HG03342 (cell line): ENCODE results near the gene ADGRG3.

Experiments
- ATAC-seq: cut with Tn5 transposase; IDR thresholded peaks from one replicate; pipeline ENCODE4 v1.9.1; 2021; ENCODE audit warnings: mild to moderate bottlenecking, moderate library complexity; ENCODE audit not compliant: unreplicated experiment

ADGRG3 gene

DNA sequence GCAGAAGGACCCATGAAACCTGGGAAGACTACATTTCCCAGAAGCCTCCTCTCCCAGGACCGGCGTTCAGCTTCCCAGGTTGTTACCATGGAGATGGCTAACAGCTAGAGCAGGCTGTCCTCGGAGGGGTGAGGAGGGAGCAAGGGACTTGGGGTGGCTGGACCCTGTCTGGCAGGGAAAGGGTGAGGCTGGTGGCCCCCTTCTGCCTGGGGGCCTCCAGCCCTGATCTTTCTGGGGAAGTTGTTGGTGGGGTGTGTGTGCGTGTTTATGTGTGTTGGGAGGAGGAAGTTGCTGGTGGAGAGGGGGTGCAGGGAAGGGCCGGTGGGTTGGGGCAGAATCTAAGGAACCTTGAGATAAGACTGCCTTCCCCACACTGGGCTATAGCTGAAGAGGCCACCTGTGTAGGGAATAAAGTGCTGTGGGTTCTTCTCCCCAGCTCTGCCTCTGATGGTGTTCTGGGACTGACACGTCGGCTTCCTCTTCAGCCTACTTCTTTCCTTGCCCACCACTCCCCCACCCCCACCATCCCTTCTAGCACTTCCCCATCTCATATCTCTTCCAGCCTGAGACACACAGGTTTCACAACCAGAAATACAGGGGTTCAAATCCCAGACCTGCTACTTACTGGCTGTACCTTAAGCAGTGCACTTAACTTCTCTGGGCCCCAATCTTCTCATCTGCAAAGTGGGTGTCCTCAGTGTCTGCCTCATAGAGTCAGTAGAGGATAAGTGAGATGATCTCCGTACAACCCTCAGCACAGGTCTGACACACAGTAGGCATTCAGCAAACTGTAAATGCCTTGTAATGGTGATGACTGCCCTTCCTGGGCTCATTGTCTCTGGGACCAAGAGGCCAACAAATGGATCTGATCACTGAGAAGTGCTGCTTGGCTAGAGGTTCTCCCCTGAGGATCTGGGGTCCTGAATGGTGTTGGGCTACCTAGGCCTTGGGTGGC is 26.9 kb downstream of the ADGRG3 start, which contains the start of gene DRC7:
TSS of gene DRC7 (plus strand) at position 82 of the 955 bp plus-strand sequence. CDS start 3,144 bp downstream, outside the sequence.
- ATAC-seq, result peak; percentile 52

DNA sequence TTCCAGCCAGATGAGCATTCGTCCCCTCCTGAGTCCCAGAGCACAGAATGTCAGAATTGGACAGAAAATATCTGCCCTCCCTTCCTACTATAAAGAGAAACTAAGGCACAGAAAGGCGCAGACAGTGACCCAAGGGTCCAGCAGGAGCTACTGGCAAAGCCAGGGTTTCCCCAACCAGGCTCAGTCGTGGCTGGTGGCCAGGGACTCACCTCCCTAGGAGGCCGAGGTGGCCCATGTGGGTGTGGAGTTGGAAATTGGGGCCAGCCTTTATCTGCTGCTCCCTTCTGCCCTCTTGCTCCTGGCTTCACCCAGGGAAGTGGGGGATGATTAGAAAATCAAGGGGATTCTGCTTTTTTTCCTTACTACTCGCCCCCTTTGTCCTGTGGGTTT is 27.6 kb downstream of the ADGRG3 start:
- ATAC-seq, result no peak

DNA sequence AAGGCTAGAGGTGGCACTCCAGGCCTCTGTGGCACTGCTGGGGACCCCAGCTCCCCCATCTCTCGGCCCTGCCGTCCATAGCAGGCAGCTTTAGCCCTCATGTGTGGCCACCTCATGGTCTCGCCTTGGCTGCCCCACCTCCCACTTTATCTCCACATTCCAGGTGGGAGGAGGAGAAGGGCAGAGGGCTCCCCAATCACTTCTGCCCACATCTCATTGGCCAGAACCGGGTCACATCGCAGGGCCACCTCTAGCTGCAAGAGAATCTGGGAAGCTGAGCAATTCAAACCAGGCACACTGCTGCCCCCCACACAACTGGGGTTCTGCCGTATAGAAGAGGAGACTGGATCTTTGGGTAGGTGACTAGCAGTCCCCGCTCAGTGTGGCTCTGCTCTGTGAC is 28.1 kb downstream of the ADGRG3 start:
- no peak for ATAC-seq

DNA sequence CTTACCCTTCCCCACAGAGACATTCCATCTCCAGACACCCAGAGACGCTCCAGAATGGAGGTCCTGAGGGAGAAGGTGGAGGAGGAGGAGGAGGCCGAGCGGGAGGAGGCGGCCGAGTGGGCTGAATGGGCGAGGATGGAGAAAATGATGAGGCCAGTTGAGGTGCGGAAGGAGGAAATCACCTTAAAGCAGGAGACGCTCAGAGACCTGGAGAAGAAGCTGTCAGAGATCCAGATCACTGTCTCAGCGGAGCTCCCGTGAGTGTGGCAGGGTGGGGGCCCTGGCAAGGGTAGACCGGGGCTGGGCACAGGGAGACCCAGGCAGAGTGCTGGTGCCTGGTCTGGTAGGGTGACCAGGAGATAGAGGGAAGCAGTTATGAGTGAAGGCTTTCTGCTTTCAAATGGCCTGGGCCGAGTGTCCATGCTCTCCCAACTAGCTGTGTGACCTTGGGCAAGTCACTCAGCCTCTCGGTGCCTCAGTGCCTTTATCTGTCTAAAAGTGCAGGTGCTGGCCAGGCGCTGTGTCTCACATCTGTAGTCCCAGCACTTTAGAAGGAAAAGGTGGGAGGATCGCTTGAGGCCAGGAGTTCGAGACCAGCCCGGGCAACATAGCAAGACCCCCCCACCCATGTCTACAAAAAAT is 29.9 kb downstream of the ADGRG3 start:
- no peak for ATAC-seq

DNA sequence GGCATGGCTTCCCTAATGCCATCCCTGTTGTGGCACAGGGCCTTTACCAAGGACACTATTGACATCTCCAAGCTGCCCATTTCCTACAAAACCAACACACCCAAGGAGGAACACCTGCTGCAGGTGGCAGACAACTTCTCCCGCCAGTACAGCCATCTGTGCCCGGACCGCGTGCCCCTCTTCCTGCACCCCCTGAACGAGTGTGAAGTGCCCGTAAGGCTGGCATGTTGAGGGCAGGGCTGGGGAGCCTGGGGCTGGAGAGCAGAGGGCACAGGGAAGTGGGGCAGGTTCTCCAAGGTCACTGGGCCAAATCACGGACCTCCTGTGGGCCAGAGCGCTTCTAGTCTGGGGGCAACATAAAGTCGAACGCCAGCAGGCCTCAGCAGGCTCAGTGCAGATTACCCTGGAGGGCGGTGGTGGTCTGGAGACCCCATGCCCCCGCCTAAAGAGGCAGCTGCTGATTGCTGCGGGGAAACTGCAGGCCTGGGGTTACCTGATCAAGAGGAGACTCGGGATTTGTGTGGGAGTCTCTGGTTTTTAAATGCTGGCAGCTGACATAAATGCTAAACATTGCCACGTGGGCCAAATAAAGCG is 30.8 kb downstream of the ADGRG3 start:
- no peak for ATAC-seq

DNA sequence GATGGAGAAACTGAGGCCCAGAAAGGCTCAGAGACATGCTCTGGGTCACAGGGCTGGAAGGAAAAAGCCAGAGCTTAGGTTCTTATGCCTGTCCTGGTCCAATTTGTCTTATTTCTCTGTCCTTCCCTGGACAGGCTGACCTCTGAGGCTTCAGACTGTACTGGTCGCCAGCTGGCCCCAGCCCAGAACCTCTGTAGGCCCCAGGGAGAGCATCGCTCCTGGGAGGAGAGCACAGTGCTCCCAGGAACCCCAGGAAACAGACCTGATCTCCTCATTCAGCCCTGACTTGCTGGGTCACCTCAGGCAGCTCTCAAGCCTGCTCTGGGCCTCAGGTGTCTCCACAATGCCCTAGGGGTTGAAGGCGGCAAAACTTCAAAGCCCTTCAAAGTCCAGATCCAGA is 31.4 kb downstream of the ADGRG3 start:
- ATAC-seq, result no peak

DNA sequence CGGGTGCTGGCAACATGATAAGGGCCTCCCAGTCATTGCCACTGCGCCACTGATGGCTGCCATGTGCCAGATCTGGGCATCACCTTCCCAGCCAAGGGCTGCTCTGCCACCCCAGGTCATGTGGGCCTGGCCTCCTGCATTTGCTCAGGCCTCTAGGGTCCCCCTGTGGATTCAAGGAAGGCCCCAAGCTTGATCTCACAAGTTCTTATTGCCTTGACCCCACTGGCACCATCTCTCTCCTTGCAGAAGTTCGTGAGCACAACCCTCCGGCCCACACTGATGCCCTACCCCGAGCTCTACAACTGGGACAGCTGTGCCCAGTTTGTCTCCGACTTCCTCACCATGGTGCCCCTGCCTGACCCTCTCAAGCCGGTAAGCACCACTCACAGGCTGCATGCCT is 31.8 kb downstream of the ADGRG3 start:
- no peak for ATAC-seq

DNA sequence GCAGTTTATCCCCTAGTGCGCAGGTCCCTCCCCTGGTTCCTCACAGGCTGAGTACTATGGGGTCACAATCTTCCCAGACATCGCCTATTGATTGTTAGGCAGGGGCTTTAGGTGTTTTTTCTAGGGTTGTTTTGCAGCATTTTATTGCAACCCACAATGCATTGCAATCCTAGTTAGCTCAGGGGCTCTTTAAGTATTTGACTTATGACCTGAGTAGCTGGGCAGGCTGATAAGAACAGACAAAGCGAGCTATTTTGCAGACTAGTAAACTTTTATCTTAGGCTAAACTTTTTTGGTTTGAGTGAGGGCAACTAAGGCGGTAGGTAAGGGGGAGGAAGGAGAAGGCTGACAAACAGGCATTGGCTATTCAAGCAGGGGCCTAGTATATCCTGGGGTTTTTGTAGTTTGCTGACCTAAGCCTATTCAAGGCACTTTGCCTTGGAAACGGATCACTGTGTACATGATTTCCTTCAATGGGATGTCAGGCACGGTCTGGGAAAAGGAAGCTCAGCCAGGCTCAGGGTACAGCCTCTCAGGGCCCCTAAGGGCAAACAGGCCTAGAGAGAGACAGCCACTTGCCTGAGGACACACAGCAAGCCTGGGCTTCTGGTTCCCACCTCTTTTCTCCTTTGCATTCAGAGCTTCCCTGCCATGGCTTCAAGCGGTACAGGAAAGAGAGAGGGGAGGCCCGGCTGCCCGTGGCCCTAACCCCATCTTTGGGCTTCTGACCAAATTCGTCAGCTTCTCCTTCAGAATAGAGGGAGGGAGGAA is 32.9 kb downstream of the ADGRG3 start:
- no peak for ATAC-seq

DNA sequence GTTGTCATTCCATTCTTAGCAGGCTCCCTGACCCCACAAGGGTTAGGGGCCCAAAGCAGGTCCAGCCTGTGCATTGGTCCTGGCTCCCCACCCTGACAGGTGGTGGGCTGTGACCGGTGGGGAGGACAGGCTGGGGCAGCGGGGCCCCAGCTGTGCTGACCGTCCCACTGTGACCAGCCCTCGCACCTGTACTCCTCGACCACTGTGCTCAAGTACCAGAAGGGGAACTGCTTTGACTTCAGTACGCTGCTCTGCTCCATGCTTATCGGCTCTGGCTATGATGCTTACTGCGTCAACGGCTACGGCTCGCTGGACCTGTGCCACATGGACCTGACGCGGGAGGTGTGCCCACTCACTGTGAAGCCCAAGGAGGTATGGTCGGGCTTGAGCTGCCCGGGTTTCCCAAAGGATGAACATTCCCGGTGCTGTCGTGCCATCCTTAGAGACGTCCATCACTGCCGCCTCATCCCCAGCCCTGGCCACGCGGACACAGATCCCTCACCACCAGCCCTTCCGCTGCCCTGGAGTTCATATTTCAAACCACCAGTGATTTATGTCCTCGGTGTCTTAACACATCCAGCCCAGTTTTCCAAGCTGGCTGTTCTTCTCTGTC is 33.8 kb downstream of the ADGRG3 start:
- no peak for ATAC-seq

DNA sequence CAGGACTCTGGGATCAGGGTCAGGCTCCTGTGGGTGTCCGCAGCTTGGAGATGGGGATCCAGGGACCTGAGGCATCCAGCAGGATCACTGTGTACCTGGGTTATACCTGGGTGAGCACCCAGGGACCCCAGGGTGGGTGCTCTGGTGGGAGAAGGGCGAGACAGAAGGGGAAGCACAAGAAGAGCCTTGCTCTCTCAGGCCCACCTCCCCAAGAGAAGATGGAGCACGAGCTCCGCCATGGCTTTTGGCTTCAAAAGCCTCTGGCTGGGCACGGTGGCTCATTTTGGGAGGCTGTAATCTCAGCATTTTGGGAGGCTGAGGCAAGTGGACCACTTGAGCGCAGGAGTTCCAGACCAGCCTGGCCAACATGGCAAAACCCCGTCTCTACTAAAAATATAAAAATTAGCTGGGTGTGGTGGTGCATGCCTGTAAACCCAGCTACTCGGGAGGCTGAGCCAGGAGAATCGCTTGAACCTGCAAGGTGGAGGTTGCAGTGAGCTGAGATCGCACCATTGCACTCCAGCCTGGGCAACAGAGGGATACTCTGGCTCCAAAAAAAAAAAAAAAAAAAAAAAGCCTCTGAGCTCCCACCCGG is 35.4 kb downstream of the ADGRG3 start:
- no peak for ATAC-seq

DNA sequence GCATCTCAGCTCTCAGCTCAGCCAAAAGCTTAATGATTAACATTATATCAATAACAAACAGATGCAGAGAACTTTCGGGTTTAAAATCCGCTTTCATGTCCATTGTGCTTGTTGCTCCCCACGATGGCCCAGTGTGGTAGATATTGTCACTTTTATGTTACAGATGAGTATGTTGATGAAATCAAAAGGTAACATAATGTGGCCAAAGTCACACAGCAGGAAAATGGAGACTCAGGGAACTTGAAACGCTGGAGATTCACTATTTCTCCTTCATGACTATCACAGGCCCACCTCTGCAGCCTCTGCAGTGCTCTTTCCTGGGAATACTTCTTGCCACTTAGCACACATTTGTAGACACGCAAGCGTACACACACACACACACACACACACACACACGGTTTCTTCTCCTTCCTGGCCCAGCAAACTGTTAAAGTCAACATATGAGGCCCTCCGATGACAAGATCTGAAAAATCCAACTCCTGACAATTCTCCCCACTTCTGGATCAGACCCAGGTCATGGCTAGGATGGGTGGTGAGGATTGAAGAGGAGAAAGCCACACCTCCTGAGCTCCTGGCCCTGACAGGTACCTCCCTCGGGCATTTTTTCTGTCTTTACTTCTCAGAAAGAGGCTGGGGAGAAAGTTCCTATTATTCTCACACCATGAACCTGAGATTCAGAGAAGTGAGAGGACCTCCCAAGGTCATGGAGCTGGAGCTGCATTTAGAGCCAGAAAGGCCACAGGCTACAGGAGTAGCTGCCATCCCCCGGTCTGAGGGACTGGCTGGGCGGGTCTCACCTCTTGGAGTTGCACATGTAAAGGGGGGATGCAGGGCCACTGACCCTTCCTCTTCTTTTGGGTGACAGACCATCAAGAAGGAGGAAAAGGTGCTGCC is 36.2 kb downstream of the ADGRG3 start:
- ATAC-seq, result no peak

DNA sequence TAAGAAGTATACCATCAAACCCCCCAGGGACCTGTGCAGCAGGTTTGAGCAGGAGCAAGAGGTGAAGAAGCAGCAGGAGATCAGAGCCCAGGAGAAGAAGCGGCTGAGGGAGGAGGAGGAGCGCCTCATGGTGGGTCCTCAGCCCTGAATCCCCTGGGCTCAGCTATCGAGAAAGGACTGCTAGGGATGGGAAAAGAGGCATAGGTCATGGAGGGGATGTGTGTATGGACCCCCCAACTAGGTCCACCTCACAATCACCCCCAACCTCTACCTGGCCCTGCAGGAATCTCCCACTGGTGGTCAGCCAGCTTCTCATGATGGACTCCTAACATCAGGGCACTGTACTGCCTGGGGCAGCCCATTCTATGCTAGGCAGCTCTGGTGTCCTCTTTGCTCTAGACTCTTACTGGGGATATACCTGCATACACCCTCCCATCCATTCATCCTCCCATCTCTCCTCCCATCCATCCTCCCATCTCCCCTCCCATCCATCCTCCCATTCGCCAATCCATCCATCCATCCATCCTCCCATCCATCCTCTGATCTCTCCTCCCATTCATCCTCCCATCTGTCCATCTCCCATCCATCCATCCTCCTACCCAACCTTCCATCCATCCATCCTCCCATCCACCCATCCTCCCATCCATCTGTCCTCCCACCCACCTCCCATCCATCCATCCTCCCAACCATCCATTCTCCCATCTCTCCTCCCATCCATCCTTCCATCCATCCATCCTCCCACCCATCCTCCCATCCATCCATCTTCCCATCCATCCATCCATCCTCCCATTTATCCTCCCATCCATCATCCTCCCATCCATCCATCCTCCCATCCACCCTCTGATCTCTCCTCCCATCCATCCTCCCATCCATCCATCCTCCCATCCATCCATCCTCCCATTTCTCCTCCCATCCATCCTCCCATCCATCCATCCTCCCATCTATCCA is 37.1 kb downstream of the ADGRG3 start:
- ATAC-seq, result no peak

DNA sequence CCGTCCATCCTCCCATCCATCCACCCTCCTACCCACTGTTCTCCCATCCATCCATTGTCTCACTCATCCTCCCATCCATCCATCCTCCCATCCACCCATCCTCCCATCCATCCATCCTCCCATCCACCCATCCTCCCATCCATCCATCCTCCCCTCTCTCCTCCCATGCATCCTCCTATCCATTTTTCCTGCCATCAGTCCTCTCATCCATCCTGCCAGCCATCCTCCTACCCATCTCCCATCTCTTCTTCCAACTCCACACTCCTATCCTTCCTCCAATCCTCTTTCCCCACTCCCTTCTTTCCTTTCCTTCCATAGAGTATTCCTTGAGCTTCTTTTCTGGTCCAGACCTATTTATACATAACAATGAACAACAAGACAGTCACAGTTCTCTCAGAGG is 38.6 kb downstream of the ADGRG3 start:
- no peak for ATAC-seq

DNA sequence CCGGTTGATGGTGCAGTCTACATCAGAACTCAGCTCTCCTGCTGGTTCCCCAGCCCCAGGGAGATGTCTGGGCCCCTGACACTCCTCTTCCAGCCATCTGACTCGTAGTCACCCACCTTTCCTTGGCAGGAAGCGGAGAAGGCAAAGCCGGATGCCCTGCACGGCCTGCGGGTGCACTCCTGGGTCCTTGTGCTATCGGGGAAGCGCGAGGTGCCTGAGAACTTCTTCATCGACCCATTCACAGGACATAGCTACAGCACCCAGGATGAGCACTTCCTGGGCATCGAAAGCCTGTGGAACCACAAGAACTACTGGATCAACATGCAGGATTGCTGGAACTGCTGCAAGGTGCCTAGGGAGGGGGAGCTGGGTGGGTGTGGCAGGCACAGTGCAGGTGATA is 39.2 kb downstream of the ADGRG3 start:
- ATAC-seq, result no peak

DNA sequence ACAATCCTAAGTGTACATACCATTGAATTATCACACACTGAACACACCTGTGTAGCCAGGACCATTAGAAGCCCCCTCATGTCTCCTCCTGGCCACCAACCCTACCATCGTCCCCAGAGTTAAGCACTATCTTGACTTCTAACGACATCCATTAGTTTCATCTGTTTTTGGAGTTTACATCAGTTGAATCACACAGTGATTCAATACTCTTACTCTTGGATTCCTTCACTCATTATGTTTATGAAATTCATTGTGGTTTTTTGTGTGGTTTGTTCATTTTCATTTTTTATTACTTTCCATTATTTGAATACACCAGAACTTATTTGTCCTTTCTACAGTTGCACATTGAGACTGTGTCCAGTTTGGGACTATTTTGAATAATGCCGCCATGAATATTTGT is 40.1 kb downstream of the ADGRG3 start:
- no peak for ATAC-seq

DNA sequence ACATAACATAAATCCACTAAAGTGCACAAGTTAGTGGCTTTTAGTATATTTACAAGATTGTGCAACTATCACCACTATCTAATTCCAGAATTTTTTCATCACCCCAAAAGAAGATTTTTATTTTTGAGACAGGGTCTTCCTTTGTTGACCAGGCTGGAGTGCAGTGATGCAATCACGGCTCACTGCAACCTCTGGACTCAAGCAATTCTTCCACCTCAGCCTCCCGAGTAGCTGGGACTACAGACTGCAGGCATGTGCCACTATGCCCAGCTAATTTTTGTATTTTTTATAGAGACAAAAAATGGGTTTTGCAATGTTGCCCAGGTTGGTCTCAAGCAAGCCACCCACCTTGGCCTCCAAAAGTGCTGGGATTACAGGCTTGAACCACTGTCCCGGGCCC is 41.6 kb downstream of the ADGRG3 start:
- no peak for ATAC-seq

DNA sequence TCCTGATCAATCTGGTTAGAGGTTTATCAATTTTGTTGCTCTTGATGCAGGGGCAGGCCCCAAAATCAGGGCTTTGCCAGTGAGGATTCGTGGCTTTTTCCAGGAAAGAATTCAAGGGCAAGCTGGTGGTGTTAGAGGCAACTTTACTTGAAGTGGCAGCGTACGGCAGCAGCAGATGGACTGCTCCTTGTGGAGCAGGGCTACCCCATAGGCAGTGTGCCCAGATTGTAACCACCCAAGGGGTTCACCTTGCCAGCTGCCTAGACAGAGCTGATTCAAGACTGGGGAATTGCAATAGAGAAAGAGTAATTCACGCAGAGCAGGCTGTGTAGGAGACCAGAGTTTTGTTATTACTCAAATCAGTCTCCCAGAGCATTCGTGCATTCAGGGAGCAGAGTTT is 43.2 kb downstream of the ADGRG3 start:
- no peak for ATAC-seq

DNA sequence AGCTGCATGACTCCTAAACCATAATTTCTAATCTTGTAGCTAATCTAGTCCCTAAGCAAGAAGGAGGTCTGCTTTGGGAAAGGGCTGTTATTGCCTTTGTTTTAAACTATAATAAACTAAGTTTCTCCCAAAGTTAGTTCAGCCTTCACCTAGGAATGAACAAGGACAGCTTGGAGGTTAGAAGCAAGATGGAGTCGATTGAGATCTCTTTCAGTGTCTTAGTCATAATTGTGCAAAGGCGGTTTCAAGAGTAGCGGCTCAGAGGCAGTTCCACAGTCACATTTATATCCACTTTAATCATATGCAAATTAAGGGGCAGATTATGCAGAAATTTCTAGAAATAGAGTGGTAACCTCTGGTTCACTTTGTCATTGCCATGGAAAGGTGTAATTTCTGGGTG is 43.9 kb downstream of the ADGRG3 start:
- ATAC-seq, result no peak
